GM18951 (cell line): ENCODE measurements around the gene ELL2.

Source experiments
- POLR2A ChIP-seq: IDR thresholded peaks from 4 replicates; pipeline ENCODE4 v1.6.1; 2011; ENCODE audit warnings: mild to moderate bottlenecking; ENCODE audit not compliant: insufficient read length, insufficient read depth; ENCODE audit errors: extremely low read depth
- in situ Hi-C: fragments of 300-500 bp; cut with MboI; formaldehyde crosslinking; loops from one replicate; pipeline ENCODE4 v1.12.0; 2022; ENCODE audit warnings: low sequenced_read_pairs, mixed read lengths, inconsistent platforms; ENCODE audit not compliant: unreplicated experiment

Gene ELL2

DNA sequence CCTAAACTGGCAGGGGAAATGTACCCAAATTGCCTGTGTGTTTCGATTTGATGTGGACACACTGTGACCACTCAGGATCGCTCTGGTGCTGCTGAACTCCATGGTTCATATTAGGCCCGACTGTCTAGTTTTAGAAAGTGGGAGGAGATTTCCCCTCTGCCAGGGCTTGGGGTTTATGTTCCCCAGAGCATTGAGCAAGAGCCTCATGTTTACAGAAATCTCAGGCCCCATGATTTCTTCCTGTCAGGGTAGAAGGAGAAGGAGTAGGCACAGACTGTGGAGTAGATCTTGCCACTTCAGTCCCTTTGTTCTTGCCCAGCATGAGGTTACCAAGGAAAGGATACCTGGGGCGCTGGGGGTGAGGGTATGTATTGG, 98.3 kb downstream of the ELL2 start:
- TF ChIP-seq POLR2A: no peak
- in situ Hi-C loops: loop anchor here (5.0 to 25.0 kb wide), 2 partner anchors 464 to 574 kb away; partner anchors contain the start of gene PCSK1

DNA sequence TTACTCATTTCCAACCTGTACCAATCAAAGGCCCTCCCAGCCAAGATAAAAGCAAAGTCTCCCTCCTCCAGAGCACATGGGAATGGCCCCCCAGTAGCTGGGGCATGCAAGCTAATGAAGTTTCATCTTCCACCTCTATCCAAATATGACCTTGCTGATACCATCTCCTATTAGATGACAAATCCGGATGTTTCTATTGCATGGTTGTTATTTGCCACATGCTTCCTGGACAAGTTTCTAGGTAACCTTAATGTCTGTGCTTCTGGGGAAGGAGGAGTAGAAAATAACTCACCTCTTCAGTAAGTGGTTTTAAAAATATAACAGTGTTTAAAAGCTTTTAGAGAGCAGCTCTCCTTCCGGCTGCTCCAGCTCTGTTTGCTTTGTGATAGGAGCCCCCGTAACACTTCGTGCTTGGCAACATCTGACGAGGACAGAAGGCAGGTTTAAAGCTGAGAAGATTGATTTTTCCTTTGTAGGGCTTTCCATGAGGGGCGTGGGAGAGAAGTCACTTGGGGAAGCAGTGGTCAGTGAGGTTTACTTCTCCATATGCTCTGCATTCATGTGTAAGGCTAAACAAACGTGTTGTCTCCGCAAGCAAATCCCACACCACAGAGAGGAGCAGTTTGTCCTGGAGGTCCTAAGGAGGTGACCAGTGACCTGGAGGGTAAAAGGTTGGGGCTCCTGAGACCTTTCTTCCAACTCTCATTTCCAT, 98.8 kb downstream of the ELL2 start:
- in situ Hi-C loops: loop anchor here (5.0 to 25.0 kb wide), 2 partner anchors 464 to 574 kb away; partner anchors contain the start of gene PCSK1

DNA sequence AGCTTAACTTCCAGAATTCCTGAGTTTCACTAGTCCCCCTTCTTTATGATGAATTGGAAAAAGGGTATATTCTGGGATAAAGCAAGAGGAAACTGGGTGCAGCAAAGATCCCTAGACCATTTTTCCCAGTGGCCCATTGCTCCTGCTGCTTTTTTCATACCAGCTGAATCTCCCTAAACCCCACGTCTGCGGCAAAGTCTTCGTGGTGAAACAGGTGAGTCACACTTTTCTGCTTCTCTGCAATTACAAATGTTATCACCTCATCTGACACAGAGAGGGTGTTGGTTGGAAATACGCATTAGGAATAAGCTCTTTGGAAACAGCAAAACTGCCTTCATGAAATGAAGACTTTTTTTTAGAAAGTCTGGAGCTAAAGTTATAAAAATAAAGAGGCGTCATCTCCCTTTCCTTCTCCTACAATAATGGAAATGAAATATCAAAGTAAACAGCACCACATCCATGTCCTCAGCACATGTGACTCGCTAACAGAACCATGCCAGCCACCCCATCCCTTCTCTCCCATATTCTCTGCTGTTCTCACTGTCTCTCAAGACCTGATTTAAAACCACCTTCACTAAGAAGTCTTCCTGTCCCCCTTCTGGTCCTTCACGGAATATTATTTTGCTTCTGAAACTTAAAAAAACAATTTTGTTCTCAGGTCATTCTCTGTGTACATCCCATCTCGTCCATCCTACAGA, 99.6 kb downstream of the ELL2 start:
- TF ChIP-seq POLR2A: no peak
- in situ Hi-C loops: loop anchor here (5.0 to 25.0 kb wide), 2 partner anchors 465 to 575 kb away; partner anchors contain the start of gene PCSK1

More for the DNA sequence above, 98.8 kb downstream of the ELL2 start:
- TF ChIP-seq POLR2A: no peak

DNA sequence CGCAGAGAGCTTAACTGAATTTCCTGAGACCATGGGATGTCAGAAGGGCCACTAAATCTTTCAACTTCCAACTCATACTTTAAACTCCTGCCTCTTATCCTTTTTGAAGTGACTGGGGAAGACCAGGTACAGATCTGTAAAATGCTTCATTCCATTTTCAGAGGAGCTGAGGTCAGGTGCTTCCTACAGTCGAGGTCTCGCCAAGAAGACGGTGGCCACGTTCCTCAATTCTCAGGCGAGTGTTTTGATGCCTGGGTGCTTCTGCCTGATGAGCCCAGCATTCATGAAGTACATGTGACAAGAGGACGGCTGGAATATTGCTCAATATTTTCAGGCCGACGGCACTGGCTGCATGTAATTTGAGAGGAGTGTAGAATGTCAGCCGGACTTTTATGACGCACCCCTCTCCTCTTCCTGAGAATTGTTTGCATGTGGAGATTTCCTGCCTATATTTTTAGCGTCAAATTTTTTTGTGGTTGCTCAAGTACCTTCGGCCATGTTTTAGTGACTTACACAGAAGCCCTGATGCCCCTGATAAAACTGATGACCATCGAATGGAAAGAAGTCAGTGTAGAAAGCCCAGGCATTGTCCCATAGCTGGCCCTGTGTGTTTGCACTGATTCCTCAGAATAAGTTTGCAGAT, 100.3 kb downstream of the ELL2 start:
- in situ Hi-C loops: loop anchor here (5.0 to 25.0 kb wide), 2 partner anchors 466 to 576 kb away; partner anchors contain the start of gene PCSK1
- no peak for TF ChIP-seq POLR2A

DNA sequence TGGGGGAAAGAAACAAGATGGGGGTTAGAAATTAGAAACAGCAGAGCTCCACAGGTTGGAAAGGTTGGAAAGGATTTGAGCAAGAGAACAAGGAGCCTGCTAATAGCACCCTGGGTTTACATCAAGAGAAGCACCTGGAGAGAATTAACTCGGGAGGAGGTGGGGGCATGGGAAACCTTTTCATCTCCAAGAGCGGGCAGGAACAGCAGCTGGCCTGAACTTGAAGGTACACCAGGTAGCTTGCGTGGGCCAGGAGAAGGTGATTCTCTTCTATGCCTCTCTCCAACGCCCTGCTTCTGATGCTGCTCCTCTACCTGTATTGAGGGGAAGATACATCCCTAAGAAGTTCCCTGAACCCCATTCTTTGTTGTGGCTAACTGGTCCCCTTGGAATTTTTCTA, 102.0 kb downstream of the ELL2 start:
- in situ Hi-C loops: loop anchor here (5.0 to 25.0 kb wide), 3 partner anchors 468 to 733 kb away; partner anchors contain the start of gene PCSK1
- no peak for TF ChIP-seq POLR2A

DNA sequence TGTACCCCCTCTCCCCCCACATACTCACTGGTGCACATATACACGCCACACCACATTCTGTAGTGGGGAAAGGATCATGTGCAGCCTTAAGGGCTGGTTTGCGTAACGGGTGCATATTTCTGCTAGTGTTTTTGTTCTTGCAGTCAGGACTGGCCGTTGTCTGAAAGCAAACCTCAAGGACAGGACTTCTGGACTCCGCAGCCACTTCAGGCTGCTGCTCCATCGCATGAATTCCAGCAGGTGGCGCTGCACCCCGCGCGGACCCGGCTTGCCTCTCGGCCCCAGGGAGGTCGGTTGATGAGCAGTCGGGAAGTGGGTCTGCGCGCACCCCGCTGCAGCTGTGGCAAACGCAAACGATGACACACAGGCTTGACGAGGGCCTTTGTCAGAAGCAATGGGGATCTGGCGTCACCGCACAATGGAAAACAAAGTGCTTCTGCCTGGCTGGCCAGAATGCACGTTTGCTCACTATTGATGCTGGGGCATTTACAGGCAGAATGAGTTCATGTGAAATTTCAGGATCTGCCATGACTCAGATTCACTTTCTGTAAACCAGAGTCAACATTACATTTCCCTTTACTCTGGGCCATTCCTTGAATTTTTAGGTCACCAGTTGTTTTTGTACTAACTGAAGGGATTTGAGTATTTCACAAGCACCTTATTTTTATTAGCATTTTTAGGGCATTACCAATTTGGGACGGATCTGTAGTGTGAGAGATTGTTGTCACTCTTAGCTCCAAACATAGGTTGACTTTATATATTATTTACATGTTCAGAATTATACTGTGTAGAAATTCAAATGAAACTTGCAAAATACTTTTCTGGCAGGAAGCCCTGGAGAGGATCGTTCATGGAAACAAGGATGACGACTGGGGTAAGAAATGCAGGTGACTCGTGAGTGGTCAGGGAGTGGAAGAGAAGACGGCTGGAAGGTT, 102.7 kb downstream of the ELL2 start:
- in situ Hi-C loops: loop anchor here (5.0 to 25.0 kb wide), 2 partner anchors 578 to 733 kb away; partner anchors contain the start of gene PCSK1
- TF ChIP-seq POLR2A: no peak

DNA sequence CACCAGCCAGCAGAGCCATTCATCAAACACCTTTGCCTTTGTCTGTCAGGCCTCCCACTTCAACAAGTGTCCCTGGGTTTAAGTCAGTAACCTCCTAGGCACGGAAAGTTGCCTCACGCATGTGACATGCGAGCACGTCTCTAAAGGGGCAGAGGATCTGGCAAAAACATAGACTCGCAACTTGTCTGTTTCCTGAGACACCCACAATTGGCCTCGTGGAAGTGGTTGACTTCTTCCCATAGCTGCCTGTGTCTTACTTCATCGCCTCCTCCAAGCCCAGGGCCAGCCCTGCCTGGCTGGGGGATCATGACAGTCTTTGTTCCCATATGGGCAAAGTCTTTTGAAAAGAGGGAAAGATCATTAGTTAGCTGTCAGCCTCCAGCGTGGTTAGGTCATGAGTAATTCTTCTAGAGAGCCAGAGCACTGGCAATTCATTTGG, 103.6 kb downstream of the ELL2 start:
- TF ChIP-seq POLR2A: no peak
- in situ Hi-C loops: loop anchor here (5.0 to 25.0 kb wide), 2 partner anchors 579 to 734 kb away; partner anchors contain the start of gene PCSK1

DNA sequence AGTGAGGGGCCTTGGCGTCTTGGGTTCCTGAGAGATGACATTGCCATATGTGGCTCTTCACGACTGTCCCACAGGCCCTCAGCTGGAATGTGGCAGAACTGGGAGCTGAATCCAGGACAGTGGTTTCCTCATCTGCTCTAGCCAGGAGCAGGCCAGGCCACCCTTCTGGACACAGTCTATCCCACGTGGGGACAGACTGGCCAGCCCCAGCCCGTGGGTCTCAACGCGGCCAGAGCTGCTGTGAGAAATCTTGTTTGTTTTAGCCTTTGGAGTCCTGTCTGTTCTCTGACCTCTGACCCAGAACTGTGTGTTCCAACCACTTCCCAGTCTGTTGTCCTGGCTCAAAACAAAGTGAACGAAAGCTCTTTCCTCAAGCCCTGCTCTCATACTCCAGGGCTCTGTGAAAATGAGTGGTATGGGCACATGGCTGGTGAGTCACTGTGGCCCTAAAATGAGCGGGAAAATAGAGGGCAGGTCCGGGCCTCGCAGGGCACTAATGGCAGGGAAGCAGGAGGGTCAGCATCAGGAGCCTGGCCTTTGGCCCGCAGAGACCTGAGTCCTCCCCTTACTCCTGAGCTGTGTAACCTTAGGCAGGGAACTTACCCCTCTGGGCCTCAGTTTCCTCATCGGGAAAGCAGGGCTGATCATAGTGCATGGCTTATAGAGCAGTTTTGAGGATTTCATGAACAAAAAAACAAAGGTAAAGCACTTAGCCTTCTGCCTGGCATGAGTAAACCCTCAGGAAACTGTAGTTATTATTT, 104.3 kb downstream of the ELL2 start:
- in situ Hi-C loops: loop anchor here (5.0 to 25.0 kb wide), 2 partner anchors 580 to 735 kb away; partner anchors contain the start of gene PCSK1
- TF ChIP-seq POLR2A: no peak

DNA sequence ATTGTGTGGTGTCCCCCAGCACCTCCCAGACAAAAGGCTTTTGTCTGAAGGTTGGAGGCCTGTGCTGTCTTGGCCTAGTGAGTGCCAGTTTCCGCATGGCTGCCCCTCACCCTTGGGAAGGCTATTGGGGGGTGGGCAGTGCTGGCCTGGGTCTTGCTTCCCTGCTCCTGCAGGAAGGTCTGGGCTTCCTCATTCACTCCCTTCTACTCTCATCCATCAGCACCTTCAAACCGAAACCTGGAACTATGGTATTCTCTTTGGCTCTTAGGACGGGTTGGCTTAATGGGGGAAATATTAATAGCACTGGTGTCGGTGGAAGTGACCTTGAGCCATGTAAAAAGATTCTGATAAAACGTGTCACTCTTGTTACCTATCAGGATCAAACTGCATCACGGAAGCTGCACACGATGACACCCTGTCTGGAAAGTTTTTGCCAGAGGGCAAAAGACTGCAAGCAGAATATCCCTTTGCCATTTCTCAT, 105.1 kb downstream of the ELL2 start:
- TF ChIP-seq POLR2A: no peak
- in situ Hi-C loops: loop anchor here (5.0 to 25.0 kb wide), 2 partner anchors 581 to 736 kb away; partner anchors contain the start of gene PCSK1

DNA sequence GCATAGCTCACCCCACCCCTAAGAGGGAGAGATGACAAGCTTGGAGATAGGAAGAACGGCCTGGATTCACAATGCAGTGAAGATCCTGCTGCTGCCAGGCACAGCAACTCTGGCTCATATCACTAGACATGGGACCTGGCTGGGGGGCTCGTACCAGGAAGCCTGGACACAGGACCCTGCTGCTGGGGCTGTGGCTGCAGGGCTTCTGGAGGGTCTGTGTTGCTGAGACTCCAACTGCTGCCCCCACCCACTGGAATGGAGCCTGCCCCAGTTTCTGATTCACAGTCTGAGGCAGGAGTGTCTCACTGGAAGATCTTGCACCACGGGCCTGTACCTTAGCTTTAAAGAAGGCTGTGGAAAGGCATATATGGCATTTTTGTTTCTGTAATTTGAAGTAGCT, 108.2 kb downstream of the ELL2 start:
- no peak for TF ChIP-seq POLR2A
- in situ Hi-C loops: loop anchor here (25.0 kb wide), 1 partner anchor 584 kb away; the partner anchor contains the start of gene PCSK1

DNA sequence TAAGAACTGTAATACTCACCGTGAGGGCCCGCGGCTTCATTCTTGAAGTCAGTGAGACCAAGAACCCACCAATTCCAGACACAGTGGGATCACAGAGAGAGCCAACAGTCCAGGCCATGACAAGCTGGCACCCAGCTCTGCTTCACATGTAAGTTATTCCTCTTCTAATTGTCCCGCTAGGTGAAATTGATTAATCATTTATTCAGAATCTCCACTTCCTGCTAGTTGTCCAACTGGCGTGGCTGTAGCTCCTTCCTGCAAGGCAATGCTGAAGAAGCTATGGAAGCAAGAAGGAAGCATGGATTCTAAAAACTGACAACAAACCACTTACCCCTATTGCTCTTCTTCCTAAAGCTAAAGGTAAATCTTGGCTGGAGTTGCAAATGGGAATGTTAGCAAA, 109.1 kb downstream of the ELL2 start:
- no peak for TF ChIP-seq POLR2A

DNA sequence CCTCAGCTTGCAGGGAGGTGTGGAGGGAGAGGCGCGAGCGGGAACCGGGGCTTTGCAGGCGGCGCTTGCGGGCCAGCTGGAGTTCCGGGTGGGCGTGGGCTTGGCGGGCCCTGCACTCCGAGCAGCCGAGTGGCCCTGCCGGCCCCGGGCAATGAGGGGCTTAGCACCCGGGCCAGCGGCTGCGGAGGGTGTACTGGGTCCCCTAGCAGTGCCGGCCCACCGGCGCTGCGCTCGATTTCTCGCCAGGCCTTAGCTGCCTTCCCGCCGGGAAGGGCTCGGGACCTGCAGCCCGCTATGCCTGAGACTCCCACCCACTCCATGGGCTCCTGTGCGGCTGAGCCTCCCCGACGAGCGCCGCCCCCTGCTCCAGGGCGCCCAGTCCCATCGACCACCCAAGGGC, 110.5 kb downstream of the ELL2 start:
- in situ Hi-C loops: loop anchor here (25.0 kb wide), 1 partner anchor 586 kb away; the partner anchor contains the start of gene PCSK1

More for the DNA sequence above, 109.1 kb downstream of the ELL2 start:
- in situ Hi-C loops: loop anchor here (25.0 kb wide), 1 partner anchor 585 kb away; the partner anchor contains the start of gene PCSK1
